WERI-Rb-1 (cell line): ENCODE results near the gene CNTNAP2.

Source experiments
- DNase-seq: peaks from one replicate; pipeline ENCODE4 v3.0.0-alpha.2; 2020
- H3K27ac ChIP-seq: fragments of 250-450 bp; sonication (Bioruptor Pico); 2 replicates; pipeline ENCODE4 v1.5.1; 2020; ENCODE audit warnings: mild to moderate bottlenecking, moderate library complexity
- H3K27me3 ChIP-seq: fragments of 250-450 bp; sonication (Bioruptor Pico); 2 replicates; pipeline ENCODE4 v1.5.1; 2021; ENCODE audit warnings: mild to moderate bottlenecking, low read depth, moderate library complexity; ENCODE audit not compliant: insufficient read depth, severe bottlenecking
- H3K36me3 ChIP-seq: fragments of 250-450 bp; sonication (Bioruptor Pico); 2 replicates; pipeline ENCODE4 v1.5.1; 2020; ENCODE audit warnings: mild to moderate bottlenecking, moderate library complexity
- H3K4me3 ChIP-seq: 2 replicates; pipeline ENCODE4 v1.5.1; 2011; ENCODE audit warnings: low read depth, mild to moderate bottlenecking, control low read depth, low read length
- H3K9me3 ChIP-seq: fragments of 250-450 bp; sonication (Bioruptor Pico); 2 replicates; pipeline ENCODE4 v1.5.1; 2021; ENCODE audit warnings: mild to moderate bottlenecking, moderate library complexity; ENCODE audit not compliant: severe bottlenecking
- TF ChIP-seq, protein P1 (sequence below): IDR thresholded peaks from 2 replicates; pipeline ENCODE4 v1.5.1; 2011; ENCODE audit warnings: low read depth, mild to moderate bottlenecking, control low read depth, inconsistent platforms, low read length

The CNTNAP2 gene

DNA sequence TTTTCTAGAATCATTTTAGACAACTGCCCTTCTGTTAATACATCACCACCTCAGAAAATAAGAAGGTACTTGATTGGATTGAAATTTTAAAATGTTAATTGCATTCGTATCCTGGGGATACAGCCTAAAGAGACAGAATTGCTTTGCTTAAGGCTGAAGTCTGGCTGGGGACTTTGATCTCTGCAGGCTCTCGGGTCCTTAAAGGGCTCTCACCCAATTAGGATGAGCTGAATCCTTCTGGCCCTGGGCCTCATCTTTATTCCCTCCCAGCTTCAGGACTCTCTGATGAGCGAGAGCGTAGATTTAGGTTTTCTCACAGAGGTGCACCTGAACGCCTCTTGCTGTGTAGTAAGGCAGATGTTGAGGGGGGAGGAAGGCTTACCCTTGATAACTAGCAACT is 1998.7 kb downstream of the CNTNAP2 start:
- no peaks in the 10 kb centered on the region for H3K9me3 ChIP-seq
- H3K4me3 ChIP-seq, result no peak overlapping the region
- no peak overlapping the region for H3K27ac ChIP-seq
- TF ChIP-seq, protein P1, sequence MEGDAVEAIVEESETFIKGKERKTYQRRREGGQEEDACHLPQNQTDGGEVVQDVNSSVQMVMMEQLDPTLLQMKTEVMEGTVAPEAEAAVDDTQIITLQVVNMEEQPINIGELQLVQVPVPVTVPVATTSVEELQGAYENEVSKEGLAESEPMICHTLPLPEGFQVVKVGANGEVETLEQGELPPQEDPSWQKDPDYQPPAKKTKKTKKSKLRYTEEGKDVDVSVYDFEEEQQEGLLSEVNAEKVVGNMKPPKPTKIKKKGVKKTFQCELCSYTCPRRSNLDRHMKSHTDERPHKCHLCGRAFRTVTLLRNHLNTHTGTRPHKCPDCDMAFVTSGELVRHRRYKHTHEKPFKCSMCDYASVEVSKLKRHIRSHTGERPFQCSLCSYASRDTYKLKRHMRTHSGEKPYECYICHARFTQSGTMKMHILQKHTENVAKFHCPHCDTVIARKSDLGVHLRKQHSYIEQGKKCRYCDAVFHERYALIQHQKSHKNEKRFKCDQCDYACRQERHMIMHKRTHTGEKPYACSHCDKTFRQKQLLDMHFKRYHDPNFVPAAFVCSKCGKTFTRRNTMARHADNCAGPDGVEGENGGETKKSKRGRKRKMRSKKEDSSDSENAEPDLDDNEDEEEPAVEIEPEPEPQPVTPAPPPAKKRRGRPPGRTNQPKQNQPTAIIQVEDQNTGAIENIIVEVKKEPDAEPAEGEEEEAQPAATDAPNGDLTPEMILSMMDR, result no peak
- no peak for DNase-seq
- H3K27me3 ChIP-seq, result no peaks in the 10 kb centered on the region
- H3K36me3 ChIP-seq, result no peaks in the 10 kb centered on the region

DNA sequence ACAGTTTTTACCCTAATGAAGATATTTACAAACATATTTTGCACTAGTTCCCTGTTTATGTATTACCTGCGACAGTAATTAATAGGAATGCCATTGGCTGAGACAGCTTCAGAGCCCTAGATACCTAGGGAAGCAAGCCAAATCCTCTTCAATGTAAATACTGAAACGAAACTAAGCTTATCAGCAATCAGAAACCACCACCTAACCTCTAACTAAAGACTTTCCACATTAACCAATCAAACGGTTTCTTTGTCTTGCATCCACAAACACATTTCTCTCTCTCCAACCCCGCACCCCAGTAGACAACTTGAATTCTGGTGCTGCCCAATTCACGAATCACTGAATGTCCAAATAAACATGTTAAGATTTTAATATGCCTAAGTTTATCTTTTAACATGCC is 1999.6 kb downstream of the CNTNAP2 start:
- Histone ChIP-seq H3K9me3 (no peaks in the 10 kb centered on the region), H3K4me3 (no peak overlapping the region), H3K36me3 (no peaks in the 10 kb centered on the region), H3K27ac (no peak overlapping the region), H3K27me3 (no peaks in the 10 kb centered on the region)
- TF ChIP-seq, protein P1, result no peak
- no peak for DNase-seq

DNA sequence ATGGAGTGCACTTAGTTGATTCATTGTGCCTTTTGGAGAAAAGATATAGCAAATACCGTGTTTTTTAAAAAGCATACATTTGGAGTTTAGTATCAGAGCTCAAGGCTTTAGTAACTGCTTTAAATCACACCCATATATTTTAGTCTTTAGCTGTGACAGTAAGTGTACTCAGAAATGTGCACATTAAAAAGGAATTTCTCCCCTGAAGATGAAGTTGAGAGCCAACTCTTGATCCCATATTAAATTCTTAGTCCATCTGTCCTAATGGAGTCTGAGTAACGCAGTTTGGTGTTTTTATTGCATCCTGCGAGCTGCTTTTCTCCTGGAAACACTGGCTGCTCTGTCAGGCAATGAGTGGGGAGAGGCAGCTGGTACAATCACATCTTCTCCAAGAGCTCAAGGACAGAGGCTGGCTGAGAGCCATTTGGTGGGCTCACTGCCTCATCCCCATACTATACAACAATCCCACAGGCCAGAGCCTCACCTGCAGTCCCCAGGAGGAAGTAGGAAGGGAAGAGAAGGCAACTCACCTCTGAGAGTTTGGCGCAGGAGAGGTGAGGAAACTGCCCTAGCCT is 2000.3 kb downstream of the CNTNAP2 start:
- no peaks in the 10 kb centered on the region for H3K9me3 ChIP-seq
- no peaks in the 10 kb centered on the region for H3K27me3 ChIP-seq
- no peak for DNase-seq
- TF ChIP-seq, protein P1, result no peak
- no peaks in the 10 kb centered on the region for H3K36me3 ChIP-seq
- no peak overlapping the region for H3K4me3 ChIP-seq
- H3K27ac ChIP-seq, result no peak overlapping the region

DNA sequence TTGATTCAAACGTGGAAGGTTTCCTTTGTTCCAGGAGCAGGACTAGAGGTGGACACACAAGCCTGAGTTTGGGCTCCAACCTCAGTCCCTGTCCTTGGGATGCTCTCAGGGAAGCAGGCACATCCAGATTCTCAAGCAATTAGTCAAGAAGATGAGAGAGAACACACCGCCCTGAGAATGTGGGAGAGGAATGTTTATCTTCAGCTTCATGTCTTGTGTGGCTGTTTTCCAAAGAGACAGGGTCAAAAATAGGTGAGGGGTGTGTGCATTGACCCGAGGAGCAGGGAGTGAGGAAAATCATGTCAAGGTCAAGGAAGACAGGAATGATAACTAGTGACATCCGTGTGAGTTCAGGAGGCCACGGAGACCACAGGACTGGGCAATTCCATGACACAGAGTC is 2001.8 kb downstream of the CNTNAP2 start:
- Histone ChIP-seq H3K27me3 (no peaks in the 10 kb centered on the region), H3K27ac (no peak overlapping the region), H3K9me3 (no peaks in the 10 kb centered on the region), H3K4me3 (no peak overlapping the region), H3K36me3 (no peaks in the 10 kb centered on the region)
- no peak for DNase-seq
- TF ChIP-seq, protein P1, result no peak

DNA sequence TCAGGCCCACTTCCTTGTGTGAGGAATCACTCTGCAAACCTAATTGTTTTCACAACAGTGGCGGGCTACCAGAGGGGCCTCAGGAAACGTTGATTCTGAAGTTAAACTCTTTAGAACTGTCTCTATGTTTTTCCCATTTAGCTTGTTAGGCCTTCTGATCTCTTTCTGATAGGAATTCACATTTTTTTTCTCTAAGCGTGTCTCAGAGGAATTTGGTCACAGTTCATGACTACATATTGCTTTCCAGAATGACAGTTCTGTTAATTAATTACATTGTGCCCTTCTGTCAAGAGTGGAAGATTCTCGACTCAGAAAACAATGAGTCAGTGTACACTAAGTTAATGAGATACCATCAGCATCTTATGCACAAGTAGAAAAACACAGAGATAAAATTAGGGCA is 2004.8 kb downstream of the CNTNAP2 start:
- H3K4me3 ChIP-seq, result no peak overlapping the region
- no peaks in the 10 kb centered on the region for H3K36me3 ChIP-seq
- H3K27me3 ChIP-seq, result no peaks in the 10 kb centered on the region
- DNase-seq, result no peak
- H3K27ac ChIP-seq, result no peak overlapping the region
- H3K9me3 ChIP-seq, result no peaks in the 10 kb centered on the region
- TF ChIP-seq, protein P1, result no peak

DNA sequence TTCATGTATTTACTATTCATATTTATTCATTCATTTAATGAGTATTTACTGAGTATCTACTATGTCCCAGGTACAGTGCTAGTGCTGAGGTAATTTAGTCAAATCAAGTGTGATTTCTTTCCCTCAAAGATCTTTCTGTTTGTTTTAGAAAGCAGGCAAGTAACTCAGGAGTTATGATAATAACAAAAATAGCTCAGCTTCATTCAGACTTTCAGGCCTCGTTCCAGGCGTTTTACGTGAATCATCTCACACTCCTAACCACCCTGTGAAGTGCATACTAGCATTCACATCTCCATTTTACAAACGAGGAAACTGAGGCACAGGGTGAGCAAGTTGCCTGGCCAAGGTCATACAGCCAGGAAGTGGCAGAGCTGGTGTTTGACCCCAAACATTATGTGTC is 2005.2 kb downstream of the CNTNAP2 start:
- H3K9me3 ChIP-seq, result no peaks in the 10 kb centered on the region
- no peaks in the 10 kb centered on the region for H3K36me3 ChIP-seq
- H3K27me3 ChIP-seq, result no peaks in the 10 kb centered on the region
- H3K4me3 ChIP-seq, result no peak overlapping the region
- no peak for DNase-seq
- TF ChIP-seq, protein P1, result no peak
- no peak overlapping the region for H3K27ac ChIP-seq
